SK-N-SH treated with all-trans-retinoic acid at 6 μM for 48 hours (cell line): Measurements from ENCODE around the gene RABGGTA.

Experiments
- ISL1 ChIP-seq: fragments of 250-450 bp; sonication (Bioruptor Pico); IDR thresholded peaks from 2 replicates; pipeline ENCODE4 v2.1.2; 2022; ENCODE audit warnings: mild to moderate bottlenecking, moderate library complexity
- RARB ChIP-seq: fragments of 250-450 bp; sonication (Bioruptor Pico); IDR thresholded peaks from 2 replicates; pipeline ENCODE4 v1.8.0; 2021; ENCODE audit warnings: mild to moderate bottlenecking, moderate library complexity
- ZFP30 ChIP-seq: fragments of 450-650 bp; formaldehyde crosslinking; IDR thresholded peaks from 2 replicates; pipeline ENCODE4 v1.5.0; 2022; ENCODE audit warnings: mild to moderate bottlenecking, moderate library complexity
- ZNF565 ChIP-seq: fragments of 450-650 bp; formaldehyde crosslinking; conservative IDR thresholded peaks from 2 replicates; pipeline ENCODE4 v1.5.0; 2020; ENCODE audit warnings: low read depth, mild to moderate bottlenecking, moderate library complexity
- TF ChIP-seq, protein P1 (sequence below): fragments of 250-450 bp; sonication (Bioruptor Pico); IDR thresholded peaks from 2 replicates; pipeline ENCODE4 v1.5.1; 2020; ENCODE audit warnings: low read depth, mild to moderate bottlenecking, moderate library complexity

DNA sequence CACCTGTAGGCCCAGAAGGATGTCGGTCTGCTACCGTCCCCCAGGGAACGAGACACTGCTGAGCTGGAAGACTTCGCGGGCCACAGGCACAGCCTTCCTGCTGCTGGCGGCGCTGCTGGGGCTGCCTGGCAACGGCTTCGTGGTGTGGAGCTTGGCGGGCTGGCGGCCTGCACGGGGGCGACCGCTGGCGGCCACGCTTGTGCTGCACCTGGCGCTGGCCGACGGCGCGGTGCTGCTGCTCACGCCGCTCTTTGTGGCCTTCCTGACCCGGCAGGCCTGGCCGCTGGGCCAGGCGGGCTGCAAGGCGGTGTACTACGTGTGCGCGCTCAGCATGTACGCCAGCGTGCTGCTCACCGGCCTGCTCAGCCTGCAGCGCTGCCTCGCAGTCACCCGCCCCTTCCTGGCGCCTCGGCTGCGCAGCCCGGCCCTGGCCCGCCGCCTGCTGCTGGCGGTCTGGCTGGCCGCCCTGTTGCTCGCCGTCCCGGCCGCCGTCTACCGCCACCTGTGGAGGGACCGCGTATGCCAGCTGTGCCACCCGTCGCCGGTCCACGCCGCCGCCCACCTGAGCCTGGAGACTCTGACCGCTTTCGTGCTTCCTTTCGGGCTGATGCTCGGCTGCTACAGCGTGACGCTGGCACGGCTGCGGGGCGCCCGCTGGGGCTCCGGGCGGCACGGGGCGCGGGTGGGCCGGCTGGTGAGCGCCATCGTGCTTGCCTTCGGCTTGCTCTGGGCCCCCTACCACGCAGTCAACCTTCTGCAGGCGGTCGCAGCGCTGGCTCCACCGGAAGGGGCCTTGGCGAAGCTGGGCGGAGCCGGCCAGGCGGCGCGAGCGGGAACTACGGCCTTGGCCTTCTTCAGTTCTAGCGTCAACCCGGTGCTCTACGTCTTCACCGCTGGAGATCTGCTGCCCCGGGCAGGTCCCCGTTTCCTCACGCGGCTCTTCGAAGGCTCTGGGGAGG is 39.5 kb upstream of the RABGGTA start, which contains the start of gene LTB4R:
- TF ChIP-seq RARB (CRISPR knock-in tag) = no peak
- no peak for TF ChIP-seq ISL1 (CRISPR knock-in tag)
- TF ChIP-seq, protein P1, sequence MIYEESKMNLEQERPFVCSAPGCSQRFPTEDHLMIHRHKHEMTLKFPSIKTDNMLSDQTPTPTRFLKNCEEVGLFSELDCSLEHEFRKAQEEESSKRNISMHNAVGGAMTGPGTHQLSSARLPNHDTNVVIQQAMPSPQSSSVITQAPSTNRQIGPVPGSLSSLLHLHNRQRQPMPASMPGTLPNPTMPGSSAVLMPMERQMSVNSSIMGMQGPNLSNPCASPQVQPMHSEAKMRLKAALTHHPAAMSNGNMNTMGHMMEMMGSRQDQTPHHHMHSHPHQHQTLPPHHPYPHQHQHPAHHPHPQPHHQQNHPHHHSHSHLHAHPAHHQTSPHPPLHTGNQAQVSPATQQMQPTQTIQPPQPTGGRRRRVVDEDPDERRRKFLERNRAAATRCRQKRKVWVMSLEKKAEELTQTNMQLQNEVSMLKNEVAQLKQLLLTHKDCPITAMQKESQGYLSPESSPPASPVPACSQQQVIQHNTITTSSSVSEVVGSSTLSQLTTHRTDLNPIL (CRISPR knock-in tag) = no peak
- TF ChIP-seq ZFP30 (CRISPR knock-in tag) = no peak
- no peak for TF ChIP-seq ZNF565
